HCT116 (cell line): ENCODE results near the gene CGB7.

Experiments
- CBX3 ChIP-seq: IDR thresholded peaks from 2 replicates; pipeline ENCODE4 v1.6.1; 2012; ENCODE audit warnings: low read depth
- EZH2 ChIP-seq: fragments of 200-600 bp; sonication (generic); IDR thresholded peaks from 2 replicates; pipeline ENCODE4 v1.6.1; 2017; ENCODE audit warnings: antibody characterized with exemption, mixed run types
- EZH2phosphoT487 ChIP-seq: fragments of 200-600 bp; IDR thresholded peaks from 2 replicates; pipeline ENCODE4 v1.6.1; 2018; ENCODE audit warnings: antibody characterized with exemption, borderline replicate concordance
- FOSL1 ChIP-seq: IDR thresholded peaks from 2 replicates; pipeline ENCODE4 v1.6.1; 2012; ENCODE audit warnings: low read depth
- POLR2A ChIP-seq: IDR thresholded peaks from 2 replicates; pipeline ENCODE4 v1.7.0; 2011; ENCODE audit warnings: borderline replicate concordance; ENCODE audit not compliant: insufficient read depth, insufficient read length; ENCODE audit errors: extremely low read depth
- POLR2AphosphoS5 ChIP-seq: IDR thresholded peaks from 2 replicates; pipeline ENCODE4 v1.6.1; 2011; ENCODE audit warnings: mild to moderate bottlenecking, low read depth, low read length, moderate library complexity
- ZFX ChIP-seq: fragments of 450-650 bp; IDR thresholded peaks from 2 replicates; pipeline ENCODE4 v1.6.1; 2017
- TF ChIP-seq, protein P1 (sequence below), 3 experiments: fragments of 200-600 bp in 1 of 3; sonication (generic) in 1 of 3; IDR thresholded peaks in 2 of 3; conservative IDR thresholded peaks in 1 of 3; 2 replicates each; pipeline ENCODE4 v1.5.1; 2012 to 2017; ENCODE audit warnings: low read depth in 2 of 3, low read length in 2 of 3, antibody characterized with exemption in 1 of 3, borderline replicate concordance in 1 of 3, control low read depth in 1 of 3, mild to moderate bottlenecking in 1 of 3, mixed read lengths in 1 of 3, mixed run types in 1 of 3, moderate library complexity in 1 of 3; ENCODE audit not compliant: insufficient read depth in 1 of 3
- TF ChIP-seq, protein P2 (sequence below): IDR thresholded peaks from 2 replicates; pipeline ENCODE4 v1.6.1; 2012; ENCODE audit warnings: low read depth

DNA sequence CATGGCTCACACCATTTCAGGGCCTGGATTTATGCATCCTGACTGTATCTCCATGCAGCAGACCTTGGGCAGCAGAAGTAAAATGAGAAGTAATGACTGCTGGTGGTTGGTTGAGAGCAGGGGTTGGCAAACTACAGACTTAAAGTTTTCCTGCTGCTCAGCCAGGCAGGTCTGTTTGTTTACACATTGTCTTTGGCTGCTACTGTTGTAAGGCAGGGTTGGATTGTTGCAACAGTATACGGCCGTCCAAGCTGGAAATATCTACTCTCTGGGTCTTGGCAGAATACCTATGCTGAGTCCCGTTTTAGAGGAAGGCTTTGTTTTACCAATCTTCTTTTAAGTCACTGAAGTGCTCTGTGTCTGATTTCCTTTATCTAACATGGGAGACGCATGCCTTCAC is 41.2 kb upstream of the CGB7 start:
- TF ChIP-seq POLR2A (no peak), ZFX (no peak), CBX3 (no peak), FOSL1 (no peak), EZH2phosphoT487 (no peak), EZH2 (no peak), POLR2AphosphoS5 (no peak)
- TF ChIP-seq, protein P1, sequence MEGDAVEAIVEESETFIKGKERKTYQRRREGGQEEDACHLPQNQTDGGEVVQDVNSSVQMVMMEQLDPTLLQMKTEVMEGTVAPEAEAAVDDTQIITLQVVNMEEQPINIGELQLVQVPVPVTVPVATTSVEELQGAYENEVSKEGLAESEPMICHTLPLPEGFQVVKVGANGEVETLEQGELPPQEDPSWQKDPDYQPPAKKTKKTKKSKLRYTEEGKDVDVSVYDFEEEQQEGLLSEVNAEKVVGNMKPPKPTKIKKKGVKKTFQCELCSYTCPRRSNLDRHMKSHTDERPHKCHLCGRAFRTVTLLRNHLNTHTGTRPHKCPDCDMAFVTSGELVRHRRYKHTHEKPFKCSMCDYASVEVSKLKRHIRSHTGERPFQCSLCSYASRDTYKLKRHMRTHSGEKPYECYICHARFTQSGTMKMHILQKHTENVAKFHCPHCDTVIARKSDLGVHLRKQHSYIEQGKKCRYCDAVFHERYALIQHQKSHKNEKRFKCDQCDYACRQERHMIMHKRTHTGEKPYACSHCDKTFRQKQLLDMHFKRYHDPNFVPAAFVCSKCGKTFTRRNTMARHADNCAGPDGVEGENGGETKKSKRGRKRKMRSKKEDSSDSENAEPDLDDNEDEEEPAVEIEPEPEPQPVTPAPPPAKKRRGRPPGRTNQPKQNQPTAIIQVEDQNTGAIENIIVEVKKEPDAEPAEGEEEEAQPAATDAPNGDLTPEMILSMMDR (IDR thresholded peaks at IDR 0.05 in 2 of 3, conservative IDR thresholded peaks at IDR 0.05 in 1 of 3; ENCODE audit: borderline replicate concordance in 1 of 3, insufficient read depth in 1 of 3, low read depth in 2 of 3, low read length in 2 of 3) = no peak
- TF ChIP-seq, protein P2, sequence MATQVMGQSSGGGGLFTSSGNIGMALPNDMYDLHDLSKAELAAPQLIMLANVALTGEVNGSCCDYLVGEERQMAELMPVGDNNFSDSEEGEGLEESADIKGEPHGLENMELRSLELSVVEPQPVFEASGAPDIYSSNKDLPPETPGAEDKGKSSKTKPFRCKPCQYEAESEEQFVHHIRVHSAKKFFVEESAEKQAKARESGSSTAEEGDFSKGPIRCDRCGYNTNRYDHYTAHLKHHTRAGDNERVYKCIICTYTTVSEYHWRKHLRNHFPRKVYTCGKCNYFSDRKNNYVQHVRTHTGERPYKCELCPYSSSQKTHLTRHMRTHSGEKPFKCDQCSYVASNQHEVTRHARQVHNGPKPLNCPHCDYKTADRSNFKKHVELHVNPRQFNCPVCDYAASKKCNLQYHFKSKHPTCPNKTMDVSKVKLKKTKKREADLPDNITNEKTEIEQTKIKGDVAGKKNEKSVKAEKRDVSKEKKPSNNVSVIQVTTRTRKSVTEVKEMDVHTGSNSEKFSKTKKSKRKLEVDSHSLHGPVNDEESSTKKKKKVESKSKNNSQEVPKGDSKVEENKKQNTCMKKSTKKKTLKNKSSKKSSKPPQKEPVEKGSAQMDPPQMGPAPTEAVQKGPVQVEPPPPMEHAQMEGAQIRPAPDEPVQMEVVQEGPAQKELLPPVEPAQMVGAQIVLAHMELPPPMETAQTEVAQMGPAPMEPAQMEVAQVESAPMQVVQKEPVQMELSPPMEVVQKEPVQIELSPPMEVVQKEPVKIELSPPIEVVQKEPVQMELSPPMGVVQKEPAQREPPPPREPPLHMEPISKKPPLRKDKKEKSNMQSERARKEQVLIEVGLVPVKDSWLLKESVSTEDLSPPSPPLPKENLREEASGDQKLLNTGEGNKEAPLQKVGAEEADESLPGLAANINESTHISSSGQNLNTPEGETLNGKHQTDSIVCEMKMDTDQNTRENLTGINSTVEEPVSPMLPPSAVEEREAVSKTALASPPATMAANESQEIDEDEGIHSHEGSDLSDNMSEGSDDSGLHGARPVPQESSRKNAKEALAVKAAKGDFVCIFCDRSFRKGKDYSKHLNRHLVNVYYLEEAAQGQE = no peak
